Loucy (cell line): ENCODE results near the gene HSD17B8.

Experiments used
- CTCF ChIP-seq: fragments of 200-600 bp; sonication (generic); conservative IDR thresholded peaks from 2 replicates; pipeline ENCODE4 v1.5.1; 2014; ENCODE audit warnings: mild to moderate bottlenecking, antibody characterized with exemption, low read length
- EZH2phosphoT487 ChIP-seq: fragments of 200-600 bp; IDR thresholded peaks from 2 replicates; pipeline ENCODE4 v1.6.1; 2018; ENCODE audit warnings: antibody characterized with exemption, mild to moderate bottlenecking, moderate library complexity, borderline replicate concordance

DNA sequence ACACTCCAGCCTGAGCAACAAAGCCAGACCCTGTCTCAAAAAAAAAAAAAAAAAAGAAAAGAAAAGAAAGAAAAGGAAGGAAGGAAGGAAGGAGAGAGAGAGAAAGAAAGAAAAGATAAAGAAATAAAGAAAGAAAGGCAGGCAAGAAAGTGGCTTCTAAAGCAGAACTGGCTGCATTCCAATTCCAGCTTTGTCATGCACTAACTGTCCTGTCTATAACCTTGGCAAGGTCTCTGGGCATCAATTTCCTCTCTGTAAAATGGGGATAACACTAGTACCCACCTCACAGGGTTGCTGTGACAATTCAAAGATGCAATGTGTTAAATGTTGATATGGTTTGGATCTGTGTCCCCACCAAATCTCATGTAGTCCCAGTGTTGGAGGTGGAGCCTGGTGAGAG lies 31.9 kb downstream of the HSD17B8 start:
- TF ChIP-seq CTCF, result no peak
- no peak for TF ChIP-seq EZH2phosphoT487
